ENCODE data around the gene ECI2.

- TF ChIP-seq, protein P1, sequence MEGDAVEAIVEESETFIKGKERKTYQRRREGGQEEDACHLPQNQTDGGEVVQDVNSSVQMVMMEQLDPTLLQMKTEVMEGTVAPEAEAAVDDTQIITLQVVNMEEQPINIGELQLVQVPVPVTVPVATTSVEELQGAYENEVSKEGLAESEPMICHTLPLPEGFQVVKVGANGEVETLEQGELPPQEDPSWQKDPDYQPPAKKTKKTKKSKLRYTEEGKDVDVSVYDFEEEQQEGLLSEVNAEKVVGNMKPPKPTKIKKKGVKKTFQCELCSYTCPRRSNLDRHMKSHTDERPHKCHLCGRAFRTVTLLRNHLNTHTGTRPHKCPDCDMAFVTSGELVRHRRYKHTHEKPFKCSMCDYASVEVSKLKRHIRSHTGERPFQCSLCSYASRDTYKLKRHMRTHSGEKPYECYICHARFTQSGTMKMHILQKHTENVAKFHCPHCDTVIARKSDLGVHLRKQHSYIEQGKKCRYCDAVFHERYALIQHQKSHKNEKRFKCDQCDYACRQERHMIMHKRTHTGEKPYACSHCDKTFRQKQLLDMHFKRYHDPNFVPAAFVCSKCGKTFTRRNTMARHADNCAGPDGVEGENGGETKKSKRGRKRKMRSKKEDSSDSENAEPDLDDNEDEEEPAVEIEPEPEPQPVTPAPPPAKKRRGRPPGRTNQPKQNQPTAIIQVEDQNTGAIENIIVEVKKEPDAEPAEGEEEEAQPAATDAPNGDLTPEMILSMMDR (IDR thresholded peaks at IDR 0.05) = no peak
- TF ChIP-seq POLR2A (IDR thresholded peaks at IDR 0.05) = no peak
These were observed 42.1 kb downstream of the ECI2 start for GRCh38 chr6:4093288-4093687.
